Prostate gland (tissue), 2 donors: ENCODE results near the gene NEK6.

ENCODE experiments used
- POLR2A ChIP-seq: fragments of 450-650 bp; IDR thresholded peaks from one replicate; pipeline ENCODE4 v1.6.1; 2016; ENCODE audit warnings: antibody characterized with exemption, mild to moderate bottlenecking
- POLR2AphosphoS5 ChIP-seq: sonication (generic); formaldehyde crosslinking; IDR thresholded peaks from one replicate; pipeline ENCODE4 v1.6.1; 2017; ENCODE audit warnings: antibody characterized with exemption
- TF ChIP-seq, protein P1 (sequence below), 4 experiments: fragments of 200-600 bp in 2 of 4; fragments of 450-650 bp in 2 of 4; sonication (generic) in 2 of 4; IDR thresholded peaks; 1 replicate in 3 of 4; 2 replicates in 1 of 4; pipeline ENCODE4 v1.5.1; 2016 to 2019; ENCODE audit warnings: antibody characterized with exemption in 4 of 4, mild to moderate bottlenecking in 2 of 4, moderate library complexity in 2 of 4

DNA sequence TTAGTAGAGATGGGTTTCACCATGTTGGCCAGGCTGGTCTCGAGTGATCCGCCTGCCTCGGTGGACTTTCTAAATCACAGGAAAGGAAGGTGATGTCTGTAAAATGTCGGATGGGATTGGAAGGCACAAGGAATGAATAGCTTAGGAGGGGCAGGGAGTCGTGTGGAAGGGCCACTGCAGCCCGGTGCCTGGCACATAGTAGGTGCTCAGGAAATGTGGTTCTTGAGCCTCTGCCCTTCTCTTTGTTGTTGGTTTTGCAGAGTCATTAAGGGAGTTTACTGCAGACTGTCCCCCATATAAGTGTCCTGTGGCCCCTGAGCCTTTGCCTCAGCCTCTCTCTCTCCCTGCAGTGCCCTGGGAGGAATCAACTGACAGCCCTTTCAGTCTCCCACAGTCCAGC lies 11.8 kb downstream of the NEK6 start:
- TF ChIP-seq POLR2AphosphoS5: no peak
- TF ChIP-seq, protein P1, sequence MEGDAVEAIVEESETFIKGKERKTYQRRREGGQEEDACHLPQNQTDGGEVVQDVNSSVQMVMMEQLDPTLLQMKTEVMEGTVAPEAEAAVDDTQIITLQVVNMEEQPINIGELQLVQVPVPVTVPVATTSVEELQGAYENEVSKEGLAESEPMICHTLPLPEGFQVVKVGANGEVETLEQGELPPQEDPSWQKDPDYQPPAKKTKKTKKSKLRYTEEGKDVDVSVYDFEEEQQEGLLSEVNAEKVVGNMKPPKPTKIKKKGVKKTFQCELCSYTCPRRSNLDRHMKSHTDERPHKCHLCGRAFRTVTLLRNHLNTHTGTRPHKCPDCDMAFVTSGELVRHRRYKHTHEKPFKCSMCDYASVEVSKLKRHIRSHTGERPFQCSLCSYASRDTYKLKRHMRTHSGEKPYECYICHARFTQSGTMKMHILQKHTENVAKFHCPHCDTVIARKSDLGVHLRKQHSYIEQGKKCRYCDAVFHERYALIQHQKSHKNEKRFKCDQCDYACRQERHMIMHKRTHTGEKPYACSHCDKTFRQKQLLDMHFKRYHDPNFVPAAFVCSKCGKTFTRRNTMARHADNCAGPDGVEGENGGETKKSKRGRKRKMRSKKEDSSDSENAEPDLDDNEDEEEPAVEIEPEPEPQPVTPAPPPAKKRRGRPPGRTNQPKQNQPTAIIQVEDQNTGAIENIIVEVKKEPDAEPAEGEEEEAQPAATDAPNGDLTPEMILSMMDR (IDR thresholded peaks at IDR 0.05): no peak
- no peak for TF ChIP-seq POLR2A
